ENCODE measurements around the gene DUSP12. TPM values are rescaled to one million over a fixed set of nuclear protein-coding genes. Genes with fewer than 3 reads are reported as not detected.

DUSP12 gene
- total and polyA plus RNA-seq, 9 of the 15 experiments (the other 6 are each of a cell fraction or from before 2014, with no cell fraction given) = 10.4 to 81.4 (median 43.6) TPM

- Histone ChIP-seq H3K4me3 (no peak overlapping the region), H3K4me2 (ENCODE audit: insufficient read depth, low read length) (no peak overlapping the region), H3K9ac (ENCODE audit: insufficient read depth in 1 of 2, low read depth in 2 of 2, low read length in 2 of 2) (no peak overlapping the region), H3K9me1 (ENCODE audit: control insufficient read depth, insufficient read depth, low read length) (no peaks in the 10 kb centered on the region), H3K27ac (ENCODE audit: extremely low read depth, low read depth, low read length) (no peak overlapping the region), H3K4me1 (replicated peaks in 1 of 2; ENCODE audit: control insufficient read depth in 2 of 2, insufficient read depth in 2 of 2, low read length in 2 of 2) (peaks cover 0 to 23% of the 10 kb centered on the region in 2 experiments; a peak in 3 of 5 replicates), H3K27me3 (ENCODE audit: control insufficient read depth in 2 of 2, insufficient read depth in 2 of 2, low read length in 2 of 2) (no peaks in the 10 kb centered on the region), H4K20me1 (replicated peaks; ENCODE audit: control insufficient read depth, insufficient read depth, low read length) (peaks cover 21% of the 10 kb centered on the region), H3K79me2 (ENCODE audit: control insufficient read depth, insufficient read depth, low read length) (peaks cover 95% of the 10 kb centered on the region), H3K36me3 (ENCODE audit: control insufficient read depth, insufficient read depth, low read length) (peaks cover 5% of the 10 kb centered on the region), H2AFZ (ENCODE audit: low read depth, low read length) (no peak overlapping the region), H3K9me3 (replicated peaks; ENCODE audit: control insufficient read depth, insufficient read depth, low read depth, low read length) (no peaks in the 10 kb centered on the region)
- DNase-seq (ENCODE audit: extremely low read depth in 1 of 4, low spot score in 3 of 4) (no peak), ATAC-seq (no peak), FAIRE-seq (no peak)
- in situ Hi-C loops (cut with MboI) (no loop called here), intact Hi-C loops (cut with micrococcal nuclease) (no loop called here)
- WGBS (ENCODE audit: insufficient coverage, low coverage, missing lambda C conversion rate) = 8% methylated on average over 4 of the region's 4 CpGs
- POLR2A ChIA-PET = interaction anchor here (0.6 kb wide), 1 partner anchor 264 kb away, joined by 3 read pairs; no protein-coding TSS in a partner anchor
- CTCF ChIA-PET (ENCODE audit: low intra/inter-chr PET ratio) = no interaction called here
- BruUV-seq (replicated peaks) = no TSS peak
- no peak for TF ChIP-seq ZBED1 (IDR thresholded peaks at IDR 0.05)
- no peak for TF ChIP-seq FOXK1 (CRISPR knock-in tag; IDR thresholded peaks at IDR 0.05; ENCODE audit: borderline replicate concordance)
- no peak for TF ChIP-seq ZNF57 (CRISPR knock-in tag; IDR thresholded peaks at IDR 0.05)
- TF ChIP-seq PREB (CRISPR knock-in tag; IDR thresholded peaks at IDR 0.05) = no peak
- no peak for TF ChIP-seq ELF4 (CRISPR knock-in tag; IDR thresholded peaks at IDR 0.05)
- TF ChIP-seq NUFIP1 (IDR thresholded peaks at IDR 0.05; ENCODE audit: partially characterized antibody) = no peak
- TF ChIP-seq NCOA1 (IDR thresholded peaks at IDR 0.05; ENCODE audit: low read depth) = no peak
- no peak for TF ChIP-seq BRD4 (IDR thresholded peaks at IDR 0.05)
- TF ChIP-seq FUS (optimal IDR thresholded peaks at IDR 0.05; ENCODE audit: low read depth, low read length) = no peak
- TF ChIP-seq ZNF217 (CRISPR knock-in tag; IDR thresholded peaks at IDR 0.05) = no peak
- TF ChIP-seq XRCC4 (IDR thresholded peaks at IDR 0.05; ENCODE audit: extremely low read depth, insufficient read depth, insufficient read length) = no peak
- TF ChIP-seq IFI16 (CRISPR knock-in tag; IDR thresholded peaks at IDR 0.05) = no peak
- no peak for TF ChIP-seq TARDBP (IDR thresholded peaks at IDR 0.05)
- no peak for TF ChIP-seq HMGXB4 (CRISPR knock-in tag; IDR thresholded peaks at IDR 0.05)
- no peak for TF ChIP-seq ZFX (CRISPR knock-in tag; IDR thresholded peaks at IDR 0.05)
- no peak for TF ChIP-seq KLF16 (IDR thresholded peaks at IDR 0.05)
- TF ChIP-seq SOX6 (IDR thresholded peaks at IDR 0.05) = no peak
- no peak for TF ChIP-seq XRCC3 (IDR thresholded peaks at IDR 0.05)
- no peak for TF ChIP-seq ZNF395 (CRISPR knock-in tag; IDR thresholded peaks at IDR 0.05)
- no peak for TF ChIP-seq FOXK2 (conservative IDR thresholded peaks at IDR 0.05 in 1 of 2, IDR thresholded peaks at IDR 0.05 in 1 of 2; ENCODE audit: low read depth in 2 of 2)
Observed at GRCh38 chr1:161773791-161774190, 24.2 kb downstream of the DUSP12 start.
